ENCODE data around the gene EEF2K.

EEF2K gene

DNA sequence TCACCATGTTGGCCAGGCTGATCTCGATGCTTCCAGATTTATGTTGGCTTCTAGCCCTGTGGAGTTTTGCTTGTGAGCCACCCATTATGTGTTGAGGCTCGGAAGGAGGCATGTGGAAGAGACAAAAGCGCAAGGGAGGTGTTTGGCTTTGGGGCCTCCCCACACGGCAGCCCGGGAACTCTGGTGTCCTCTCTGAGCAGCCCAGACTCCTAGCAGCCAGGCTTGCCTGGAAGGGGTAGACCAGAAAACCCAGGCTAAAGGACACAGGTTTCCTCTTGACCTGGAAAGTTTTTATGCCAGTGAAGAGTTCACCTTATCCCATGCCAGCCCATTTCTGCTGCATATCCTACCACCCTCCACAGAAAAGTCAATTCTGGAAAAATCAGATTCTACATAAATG lies 22.7 kb upstream of the EEF2K start:
- no peak for DNase-seq (ENCODE audit: low read depth)
- TF ChIP-seq, protein P1, sequence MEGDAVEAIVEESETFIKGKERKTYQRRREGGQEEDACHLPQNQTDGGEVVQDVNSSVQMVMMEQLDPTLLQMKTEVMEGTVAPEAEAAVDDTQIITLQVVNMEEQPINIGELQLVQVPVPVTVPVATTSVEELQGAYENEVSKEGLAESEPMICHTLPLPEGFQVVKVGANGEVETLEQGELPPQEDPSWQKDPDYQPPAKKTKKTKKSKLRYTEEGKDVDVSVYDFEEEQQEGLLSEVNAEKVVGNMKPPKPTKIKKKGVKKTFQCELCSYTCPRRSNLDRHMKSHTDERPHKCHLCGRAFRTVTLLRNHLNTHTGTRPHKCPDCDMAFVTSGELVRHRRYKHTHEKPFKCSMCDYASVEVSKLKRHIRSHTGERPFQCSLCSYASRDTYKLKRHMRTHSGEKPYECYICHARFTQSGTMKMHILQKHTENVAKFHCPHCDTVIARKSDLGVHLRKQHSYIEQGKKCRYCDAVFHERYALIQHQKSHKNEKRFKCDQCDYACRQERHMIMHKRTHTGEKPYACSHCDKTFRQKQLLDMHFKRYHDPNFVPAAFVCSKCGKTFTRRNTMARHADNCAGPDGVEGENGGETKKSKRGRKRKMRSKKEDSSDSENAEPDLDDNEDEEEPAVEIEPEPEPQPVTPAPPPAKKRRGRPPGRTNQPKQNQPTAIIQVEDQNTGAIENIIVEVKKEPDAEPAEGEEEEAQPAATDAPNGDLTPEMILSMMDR (IDR thresholded peaks at IDR 0.05; ENCODE audit: insufficient read depth, low read depth, low read length, missing control alignments) = no peak
- H3K4me3 ChIP-seq (ENCODE audit: low read depth, low read length) = no peak overlapping the region

DNA sequence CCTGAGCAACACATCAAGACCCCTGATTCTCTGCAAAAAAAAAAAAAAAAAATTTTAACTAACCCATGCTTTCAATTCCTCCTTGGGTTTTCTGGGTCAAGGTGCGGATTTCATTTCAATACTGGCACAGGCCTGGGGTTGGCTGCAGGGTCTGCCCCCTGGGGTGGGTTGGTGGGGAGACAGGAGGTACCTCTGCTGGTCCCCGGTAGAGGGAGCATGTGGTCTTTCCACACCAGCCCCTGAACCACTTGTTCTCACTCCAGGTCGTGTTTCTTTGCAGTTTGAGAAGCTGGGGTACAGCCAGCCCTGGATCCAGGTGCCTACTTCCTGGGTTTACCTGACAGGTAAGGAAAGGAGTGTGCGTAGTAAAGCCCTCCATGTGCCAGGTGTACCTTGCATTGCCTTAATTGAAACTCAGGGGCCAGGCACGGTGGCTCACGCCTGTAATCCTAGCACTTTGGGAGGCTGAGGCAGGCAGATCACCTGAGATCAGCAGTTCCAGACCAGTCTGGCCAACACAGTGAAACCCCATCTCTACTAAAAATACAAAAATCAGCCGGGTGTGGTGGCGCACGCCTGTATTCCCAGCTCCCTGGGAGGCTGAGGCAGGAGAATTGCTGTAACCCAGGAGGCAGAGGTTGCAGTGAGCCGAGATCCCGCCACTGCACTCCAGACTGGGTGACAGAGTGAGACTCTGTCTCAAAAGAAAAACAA lies 22.0 kb upstream of the EEF2K start:
- TF ChIP-seq, protein P1 (IDR thresholded peaks at IDR 0.05; ENCODE audit: insufficient read depth, low read depth, low read length, missing control alignments) = peak; percentile 54
- no peak overlapping the region for H3K4me3 ChIP-seq (ENCODE audit: low read depth, low read length)
- peak; percentile 46 for DNase-seq (ENCODE audit: low read depth)

- TF ChIP-seq, protein P1 (IDR thresholded peaks at IDR 0.05; ENCODE audit: insufficient read depth, low read depth, low read length, missing control alignments) = no peak
- peak; percentile 31 for DNase-seq (ENCODE audit: low read depth)
- H3K4me3 ChIP-seq (ENCODE audit: low read depth, low read length) = no peak overlapping the region
These were observed 21.5 kb upstream of the EEF2K start for GRCh38 chr16:22184615-22184968.

- TF ChIP-seq, protein P1 (IDR thresholded peaks at IDR 0.05; ENCODE audit: insufficient read depth, low read depth, low read length, missing control alignments) = peak; percentile 19
- DNase-seq (ENCODE audit: low read depth) = no peak
- no peak overlapping the region for H3K4me3 ChIP-seq (ENCODE audit: low read depth, low read length)
These were observed 19.6 kb upstream of the EEF2K start for GRCh38 chr16:22186517-22186916.

DNA sequence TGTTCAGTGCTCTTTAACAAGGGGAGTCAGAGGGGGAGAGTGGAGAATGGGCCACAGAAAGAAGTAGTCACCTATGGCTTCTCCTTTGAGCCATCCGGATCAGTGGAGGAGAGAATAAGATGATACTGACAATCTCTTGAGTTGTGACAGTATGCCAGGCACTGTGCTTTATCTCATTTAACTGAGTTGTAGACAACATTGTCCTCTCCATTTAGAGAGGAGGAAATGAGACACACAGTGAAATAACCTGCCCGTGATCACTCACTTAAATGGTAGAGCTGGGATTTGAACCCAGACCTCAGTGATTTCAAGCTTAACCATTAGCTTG lies 17.8 kb upstream of the EEF2K start:
- no peak for DNase-seq (ENCODE audit: low read depth)
- H3K4me3 ChIP-seq (ENCODE audit: low read depth, low read length) = no peak overlapping the region
- TF ChIP-seq, protein P1 (IDR thresholded peaks at IDR 0.05; ENCODE audit: insufficient read depth, low read depth, low read length, missing control alignments) = no peak

DNA sequence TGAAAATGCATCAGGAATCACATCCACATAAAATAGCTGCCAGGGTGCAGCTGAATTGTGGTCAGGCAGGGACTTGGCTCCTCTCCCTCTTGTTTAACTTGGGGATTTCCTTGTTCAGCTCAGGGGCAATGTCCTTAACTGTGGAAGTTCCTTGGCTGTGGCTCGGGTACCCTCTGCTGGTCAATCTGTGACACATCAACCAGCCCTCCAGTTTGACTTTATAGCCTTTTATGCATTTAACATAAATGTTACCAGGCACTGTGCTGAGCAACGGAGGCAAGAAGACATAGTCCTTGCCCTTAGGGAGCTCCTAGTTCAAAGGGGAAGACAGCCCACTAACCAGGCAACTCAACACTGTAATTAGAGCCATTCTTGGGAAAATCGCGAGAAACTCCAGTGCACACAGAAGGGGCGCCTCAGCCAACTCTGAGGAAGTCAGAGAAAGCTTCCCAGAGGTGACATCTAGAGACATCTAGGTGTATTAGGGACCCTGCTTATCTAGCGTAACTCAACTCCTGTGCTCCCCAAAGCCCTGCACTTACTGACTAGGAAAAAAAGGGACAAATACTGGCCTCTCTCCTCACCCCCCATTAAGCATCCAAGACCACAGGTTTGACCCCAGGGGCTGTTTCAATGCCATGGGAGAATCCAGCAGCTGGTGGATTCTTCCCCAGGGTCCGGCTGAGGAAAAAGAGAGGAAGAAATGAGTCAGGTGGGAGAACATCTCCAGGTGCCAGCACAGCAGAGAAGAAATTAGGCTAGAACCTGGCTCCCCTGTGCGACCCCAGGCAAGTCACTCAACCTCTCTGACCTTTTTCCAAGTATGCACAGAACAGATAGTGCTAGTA lies 17.3 kb upstream of the EEF2K start:
- DNase-seq (ENCODE audit: low read depth) = peak; percentile 87
- H3K4me3 ChIP-seq (ENCODE audit: low read depth, low read length) = peak overlapping the region; percentile 64
- TF ChIP-seq, protein P1 (IDR thresholded peaks at IDR 0.05; ENCODE audit: insufficient read depth, low read depth, low read length, missing control alignments) = peak; percentile 77
